ENCODE data around the gene GORASP2.
A peak's percentile ranks its signal among the peaks of the same experiment; 100 is the strongest.

GORASP2 gene

GRCh38 chr2:170968205-170969003 is 39.4 kb downstream of the GORASP2 start:
- DNase-seq, result no peak

- no peak for DNase-seq
These were observed 40.0 kb downstream of the GORASP2 start for GRCh38 chr2:170969030-170969429.

- DNase-seq, result no peak
These were observed 40.9 kb downstream of the GORASP2 start for GRCh38 chr2:170969872-170970496.

GRCh38 chr2:170971071-170971470 is 42.0 kb downstream of the GORASP2 start:
- no peak for DNase-seq

GRCh38 chr2:170972296-170973224 is 43.5 kb downstream of the GORASP2 start:
- no peak for DNase-seq

- no peak for DNase-seq
These were observed 44.1 kb downstream of the GORASP2 start for GRCh38 chr2:170973225-170973491.

- peak; percentile 74 for DNase-seq
These were observed 44.6 kb downstream of the GORASP2 start for GRCh38 chr2:170973492-170974303.

- no peak for DNase-seq
These were observed 45.4 kb downstream of the GORASP2 start for GRCh38 chr2:170974304-170974993.

GRCh38 chr2:170975127-170975942 is 46.3 kb downstream of the GORASP2 start:
- DNase-seq, result no peak

GRCh38 chr2:170975943-170976270 is 46.9 kb downstream of the GORASP2 start:
- DNase-seq, result no peak

GRCh38 chr2:170984079-170984478 is 55.0 kb downstream of the GORASP2 start:
- DNase-seq, result no peak

- DNase-seq, result no peak
These were observed 56.4 kb downstream of the GORASP2 start for GRCh38 chr2:170985407-170985806.

- no peak for DNase-seq
These were observed 57.7 kb downstream of the GORASP2 start for GRCh38 chr2:170986566-170987258.

- DNase-seq, result no peak
These were observed 62.5 kb downstream of the GORASP2 start for GRCh38 chr2:170991398-170992182.

GRCh38 chr2:170996316-170996715 is 67.3 kb downstream of the GORASP2 start:
- no peak for DNase-seq

GRCh38 chr2:170997893-170998597 is 69.0 kb downstream of the GORASP2 start:
- no peak for DNase-seq

GRCh38 chr2:170999654-171000053 is 70.6 kb downstream of the GORASP2 start:
- no peak for DNase-seq

GRCh38 chr2:171004363-171004762 is 75.3 kb downstream of the GORASP2 start:
- DNase-seq, result no peak

- no peak for DNase-seq
These were observed 75.8 kb downstream of the GORASP2 start for GRCh38 chr2:171004833-171005232.

All from inflammatory macrophage treated with lipopolysaccharide for 4 hours (primary cell).